Thoracic aorta (tissue), 2 donors: ENCODE data around the gene DRG2. TPM values are rescaled to one million over a fixed set of nuclear protein-coding genes. Genes with fewer than 3 reads are reported as not detected.

Experiments used
- ATAC-seq: fragments of 150-250 bp; one replicate; pipeline ENCODE4 v1.8.0; 2017; ENCODE audit warnings: low read depth; ENCODE audit not compliant: insufficient number of reproducible peaks, low FRiP score
- DNase-seq: peaks from one replicate; pipeline ENCODE4 v3.0.0-alpha.2; 2020; ENCODE audit warnings: low spot score
- H3K27ac ChIP-seq, 2 donors: fragments of 200-600 bp; sonication (generic); 1 replicate in 1 of 2; 2 replicates in 1 of 2; pipeline ENCODE4 v1.5.1; 2016; ENCODE audit warnings: mild to moderate bottlenecking in 2 of 2, moderate library complexity in 2 of 2
- H3K27me3 ChIP-seq: fragments of 200-600 bp; sonication (generic); replicated peaks from 2 replicates; pipeline ENCODE4 v1.6.0; 2016; ENCODE audit warnings: mild to moderate bottlenecking; ENCODE audit not compliant: insufficient read depth
- H3K36me3 ChIP-seq: fragments of 200-600 bp; sonication (generic); one replicate; pipeline ENCODE4 v1.5.1; 2016
- H3K4me1 ChIP-seq, 2 donors: fragments of 200-600 bp; sonication (generic); 1 replicate in 1 of 2; 2 replicates in 1 of 2; pipeline versions ENCODE4 v1.5.1 to v1.6.0; 2016; ENCODE audit warnings: low read depth in 2 of 2, mild to moderate bottlenecking in 1 of 2; ENCODE audit not compliant: control insufficient read depth in 1 of 2
- H3K4me3 ChIP-seq: fragments of 200-600 bp; sonication (generic); 2 replicates; pipeline ENCODE4 v1.5.1; 2016; ENCODE audit warnings: mild to moderate bottlenecking
- H3K9me3 ChIP-seq: fragments of 200-600 bp; sonication (generic); 2 replicates; pipeline ENCODE4 v1.5.1; 2016
- total RNA-seq, 2 donors: library from RNA; depleted of rRNA; stranded (reverse); fragments of >200 nt; gene quantifications; one replicate each; pipeline versions ENCODE4 v1.1.0 to v1.2.3, GENCODE V29; 2016
- TF ChIP-seq, protein P1 (sequence below): fragments of 200-600 bp; sonication (generic); IDR thresholded peaks from one replicate; pipeline ENCODE4 v1.5.1; 2019; ENCODE audit warnings: antibody characterized with exemption

The DRG2 gene
- total RNA-seq, 2 donors from 2014 or later: 42.3 to 55.6 TPM

DNA sequence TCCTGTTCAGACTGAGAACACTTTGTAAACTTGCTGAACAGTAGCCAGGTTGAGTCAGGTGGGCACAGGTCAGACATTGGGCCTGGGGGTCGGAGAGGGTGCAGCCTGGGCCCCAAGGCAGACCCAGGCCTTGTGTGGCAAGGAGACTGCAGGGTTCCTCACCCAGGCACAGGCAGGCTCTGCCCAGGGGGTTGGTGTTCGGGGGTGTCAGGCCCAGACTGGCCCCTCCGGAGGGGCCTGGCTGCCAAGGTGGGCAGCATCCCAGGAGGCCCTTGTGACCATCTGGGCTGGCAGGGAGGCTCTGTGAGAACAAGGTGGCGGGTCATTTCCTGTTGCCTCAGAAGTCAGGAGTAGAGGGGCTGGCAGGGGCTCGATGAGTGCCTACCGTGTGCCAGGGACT is 20.2 kb downstream of the DRG2 start:
- TF ChIP-seq, protein P1, sequence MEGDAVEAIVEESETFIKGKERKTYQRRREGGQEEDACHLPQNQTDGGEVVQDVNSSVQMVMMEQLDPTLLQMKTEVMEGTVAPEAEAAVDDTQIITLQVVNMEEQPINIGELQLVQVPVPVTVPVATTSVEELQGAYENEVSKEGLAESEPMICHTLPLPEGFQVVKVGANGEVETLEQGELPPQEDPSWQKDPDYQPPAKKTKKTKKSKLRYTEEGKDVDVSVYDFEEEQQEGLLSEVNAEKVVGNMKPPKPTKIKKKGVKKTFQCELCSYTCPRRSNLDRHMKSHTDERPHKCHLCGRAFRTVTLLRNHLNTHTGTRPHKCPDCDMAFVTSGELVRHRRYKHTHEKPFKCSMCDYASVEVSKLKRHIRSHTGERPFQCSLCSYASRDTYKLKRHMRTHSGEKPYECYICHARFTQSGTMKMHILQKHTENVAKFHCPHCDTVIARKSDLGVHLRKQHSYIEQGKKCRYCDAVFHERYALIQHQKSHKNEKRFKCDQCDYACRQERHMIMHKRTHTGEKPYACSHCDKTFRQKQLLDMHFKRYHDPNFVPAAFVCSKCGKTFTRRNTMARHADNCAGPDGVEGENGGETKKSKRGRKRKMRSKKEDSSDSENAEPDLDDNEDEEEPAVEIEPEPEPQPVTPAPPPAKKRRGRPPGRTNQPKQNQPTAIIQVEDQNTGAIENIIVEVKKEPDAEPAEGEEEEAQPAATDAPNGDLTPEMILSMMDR: no peak
- DNase-seq: no peak
- Histone ChIP-seq H3K4me1 (no peaks in the 10 kb centered on the region), H3K9me3 (no peaks in the 10 kb centered on the region), H3K36me3 (peaks cover 22% of the 10 kb centered on the region), H3K4me3 (no peak overlapping the region), H3K27ac (no peak overlapping the region), H3K27me3 (no peaks in the 10 kb centered on the region)
- no peak for ATAC-seq

GRCh38 chr17:18108401-18109312 is 20.9 kb downstream of the DRG2 start, which contains the start of gene MYO15A:
TSS of gene MYO15A (plus strand) at chr17:18108756. CDS start at chr17:18118801, 10,045 bp downstream.
- no peaks in the 10 kb centered on the region for H3K27me3 ChIP-seq

DNA sequence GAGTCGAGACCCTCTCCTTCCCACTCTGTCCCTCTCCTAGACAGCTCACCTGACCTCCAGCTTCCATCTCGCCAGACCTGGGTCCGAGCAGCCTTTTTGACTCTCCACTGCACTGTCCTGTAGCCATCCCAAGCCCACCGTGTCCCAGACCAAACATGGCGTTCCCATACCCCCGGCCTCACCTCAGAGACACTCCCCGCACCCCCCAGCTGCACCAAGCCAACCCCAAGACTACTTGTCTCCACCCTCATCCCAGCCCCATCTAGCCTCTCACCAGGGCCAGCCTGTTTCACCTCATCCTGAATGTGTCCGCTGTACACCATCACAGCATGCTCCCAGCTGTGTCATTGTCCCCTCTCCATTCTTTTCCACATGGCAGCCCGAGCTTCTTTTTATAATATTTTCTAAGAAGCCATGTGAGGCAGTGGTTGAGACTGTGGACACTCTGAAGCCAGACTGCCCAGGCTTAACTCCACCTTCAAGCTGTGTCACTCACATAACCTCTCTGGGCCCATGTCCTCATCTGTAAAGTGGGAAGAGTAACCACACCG is 22.3 kb downstream of the DRG2 start:
- no peaks in the 10 kb centered on the region for H3K27me3 ChIP-seq
- no peak overlapping the region for H3K4me3 ChIP-seq
- ATAC-seq: no peak
- no peak overlapping the region for H3K27ac ChIP-seq
- H3K36me3 ChIP-seq: peaks cover 16% of the 10 kb centered on the region
- H3K9me3 ChIP-seq: no peaks in the 10 kb centered on the region
- H3K4me1 ChIP-seq: no peaks in the 10 kb centered on the region
- TF ChIP-seq, protein P1: no peak
- no peak for DNase-seq

More at GRCh38 chr17:18108401-18109312, 20.9 kb downstream of the DRG2 start, which contains the start of gene MYO15A:
- TF ChIP-seq, protein P1: no peak
- DNase-seq (no peak), ATAC-seq (no peak)
- Histone ChIP-seq H3K36me3 (peaks cover 19% of the 10 kb centered on the region), H3K4me1 (no peaks in the 10 kb centered on the region), H3K27ac (no peak within 1 kb of the TSS), H3K4me3 (no peak within 1 kb of the TSS), H3K9me3 (no peaks in the 10 kb centered on the region)

DNA sequence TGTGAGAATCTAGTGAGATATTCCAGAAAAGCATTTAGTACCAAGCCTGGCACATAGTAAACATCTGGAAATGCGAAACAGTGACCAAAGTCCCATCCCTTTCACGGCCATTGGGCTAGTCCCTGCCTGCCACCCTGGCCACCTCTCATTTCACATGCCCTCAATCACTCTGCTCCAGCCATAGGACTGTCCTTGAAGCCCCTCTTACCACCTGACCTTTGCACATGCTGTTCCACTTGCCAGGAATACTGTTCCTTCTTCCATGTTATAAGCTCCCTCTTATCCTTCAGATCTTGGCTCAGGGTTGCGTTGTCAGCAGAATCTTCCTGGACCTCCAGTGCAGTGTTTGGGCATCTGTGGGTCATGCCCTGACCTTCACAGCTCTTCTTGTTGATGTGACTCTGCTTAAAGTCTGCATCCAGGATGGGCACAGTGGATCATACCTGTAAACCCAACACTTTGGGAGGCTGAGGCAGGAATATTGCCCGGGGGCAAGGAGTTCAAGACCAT is 22.9 kb downstream of the DRG2 start:
- H3K4me1 ChIP-seq: no peaks in the 10 kb centered on the region
- no peak for ATAC-seq

More for the DNA sequence above, 22.9 kb downstream of the DRG2 start:
- DNase-seq: no peak
- TF ChIP-seq, protein P1: no peak
- no peak overlapping the region for H3K4me3 ChIP-seq
- H3K27me3 ChIP-seq: no peaks in the 10 kb centered on the region
- no peaks in the 10 kb centered on the region for H3K9me3 ChIP-seq
- peaks cover 9% of the 10 kb centered on the region for H3K36me3 ChIP-seq
- no peak overlapping the region for H3K27ac ChIP-seq
